MCF 10A (cell line): ENCODE measurements around the gene SLC38A5. TPM values are rescaled to one million over a fixed set of nuclear protein-coding genes. Genes with fewer than 3 reads are reported as not detected.

Experiments used
- BruUV-seq: library from RNA; stranded (reverse); fragments of 400-500 nt; replicated peaks from 2 replicates; lab custom pipeline; 2021; lab: Mats Ljungman, UMichigan
- CTCF ChIA-PET: fragments of 300-600 bp; sonication (Branson Sonifier 250); formaldehyde crosslinking; extraction: SDS; loops from one replicate; lab custom pipeline; 2021; ENCODE audit warnings: antibody characterized with exemption, inconsistent platforms; lab: Yijun Ruan, JAX
- POLR2A ChIA-PET: fragments of 300-600, 350-650 bp; sonication (Branson Sonifier 250); formaldehyde crosslinking; extraction: SDS; loops from one replicate; lab custom pipeline; 2020; ENCODE audit warnings: antibody characterized with exemption, inconsistent platforms; lab: Yijun Ruan, JAX
- DNase-seq: peaks from one replicate; pipeline ENCODE4 v3.0.0-alpha.2; 2018; ENCODE audit not compliant: unreplicated experiment
- H3K27ac Mint-ChIP-seq: one replicate; pipeline ENCODE4 v1.8.0; 2022; ENCODE audit warnings: mild to moderate bottlenecking, low read depth, mixed read lengths; ENCODE audit not compliant: unreplicated experiment
- H3K27me3 Mint-ChIP-seq: one replicate; pipeline ENCODE4 v1.8.0; 2022; ENCODE audit warnings: mixed read lengths; ENCODE audit not compliant: insufficient read depth, unreplicated experiment
- H3K36me3 Mint-ChIP-seq: one replicate; pipeline ENCODE4 v1.8.0; 2022; ENCODE audit warnings: mild to moderate bottlenecking, moderate library complexity, mixed read lengths; ENCODE audit not compliant: insufficient read depth, unreplicated experiment
- H3K4me1 Mint-ChIP-seq: one replicate; pipeline ENCODE4 v1.8.0; 2022; ENCODE audit warnings: mixed read lengths; ENCODE audit not compliant: insufficient read depth, unreplicated experiment
- H3K4me3 Mint-ChIP-seq: one replicate; pipeline ENCODE4 v1.8.0; 2022; ENCODE audit warnings: mild to moderate bottlenecking, moderate library complexity, mixed read lengths; ENCODE audit not compliant: unreplicated experiment
- H3K9me3 Mint-ChIP-seq: one replicate; pipeline ENCODE4 v1.8.0; 2022; ENCODE audit warnings: mixed read lengths; ENCODE audit not compliant: unreplicated experiment
- intact Hi-C: fragments of 100-400 bp; cut with micrococcal nuclease; formaldehyde crosslinking; loops from 2 replicates; pipeline ENCODE4 v1.14.1; 2022
- total RNA-seq: library from RNA; stranded (reverse); gene quantifications from 2 replicates; pipeline ENCODE4 v1.2.3, GENCODE V29; 2022
- TF ChIP-seq, protein P1 (sequence below): fragments of 200-600 bp; IDR thresholded peaks from one replicate; pipeline ENCODE4 v1.8.0; 2022; ENCODE audit warnings: antibody characterized with exemption, mild to moderate bottlenecking; ENCODE audit not compliant: unreplicated experiment

The SLC38A5 gene
- total RNA-seq, 1 experiment from 2014 or later = 1.4 TPM

DNA sequence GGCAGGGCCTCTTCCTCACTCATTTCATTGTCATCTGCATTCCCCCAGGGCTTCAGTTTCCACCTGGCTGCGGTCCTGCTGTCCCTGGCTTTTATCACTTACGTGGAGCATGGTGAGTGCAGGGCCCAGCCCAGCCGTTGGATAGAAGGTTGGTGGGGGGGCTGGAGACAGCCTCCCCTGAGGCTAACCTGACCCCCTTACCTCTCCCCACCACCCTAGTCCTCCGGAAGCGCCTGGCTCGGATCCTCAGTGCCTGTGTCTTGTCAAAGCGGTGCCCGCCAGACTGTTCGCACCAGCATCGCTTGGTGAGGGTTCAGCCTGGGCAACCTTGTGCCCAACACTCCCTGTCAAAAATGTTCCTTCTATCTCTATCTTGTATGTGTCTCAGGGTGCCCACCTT lies 45.8 kb upstream of the SLC38A5 start:
- Mint-ChIP-seq H3K9me3 (peaks cover 5% of the 10 kb centered on the region), H3K27me3 (no peaks in the 10 kb centered on the region), H3K4me1 (peaks cover 5% of the 10 kb centered on the region), H3K27ac (no peak overlapping the region), H3K4me3 (no peak overlapping the region), H3K36me3 (peaks cover 7% of the 10 kb centered on the region)
- DNase-seq = no peak
- intact Hi-C loops = no loop called here
- CTCF ChIA-PET = no interaction called here
- TF ChIP-seq, protein P1, sequence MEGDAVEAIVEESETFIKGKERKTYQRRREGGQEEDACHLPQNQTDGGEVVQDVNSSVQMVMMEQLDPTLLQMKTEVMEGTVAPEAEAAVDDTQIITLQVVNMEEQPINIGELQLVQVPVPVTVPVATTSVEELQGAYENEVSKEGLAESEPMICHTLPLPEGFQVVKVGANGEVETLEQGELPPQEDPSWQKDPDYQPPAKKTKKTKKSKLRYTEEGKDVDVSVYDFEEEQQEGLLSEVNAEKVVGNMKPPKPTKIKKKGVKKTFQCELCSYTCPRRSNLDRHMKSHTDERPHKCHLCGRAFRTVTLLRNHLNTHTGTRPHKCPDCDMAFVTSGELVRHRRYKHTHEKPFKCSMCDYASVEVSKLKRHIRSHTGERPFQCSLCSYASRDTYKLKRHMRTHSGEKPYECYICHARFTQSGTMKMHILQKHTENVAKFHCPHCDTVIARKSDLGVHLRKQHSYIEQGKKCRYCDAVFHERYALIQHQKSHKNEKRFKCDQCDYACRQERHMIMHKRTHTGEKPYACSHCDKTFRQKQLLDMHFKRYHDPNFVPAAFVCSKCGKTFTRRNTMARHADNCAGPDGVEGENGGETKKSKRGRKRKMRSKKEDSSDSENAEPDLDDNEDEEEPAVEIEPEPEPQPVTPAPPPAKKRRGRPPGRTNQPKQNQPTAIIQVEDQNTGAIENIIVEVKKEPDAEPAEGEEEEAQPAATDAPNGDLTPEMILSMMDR = no peak
- POLR2A ChIA-PET = no interaction called here
- BruUV-seq = no TSS peak

DNA sequence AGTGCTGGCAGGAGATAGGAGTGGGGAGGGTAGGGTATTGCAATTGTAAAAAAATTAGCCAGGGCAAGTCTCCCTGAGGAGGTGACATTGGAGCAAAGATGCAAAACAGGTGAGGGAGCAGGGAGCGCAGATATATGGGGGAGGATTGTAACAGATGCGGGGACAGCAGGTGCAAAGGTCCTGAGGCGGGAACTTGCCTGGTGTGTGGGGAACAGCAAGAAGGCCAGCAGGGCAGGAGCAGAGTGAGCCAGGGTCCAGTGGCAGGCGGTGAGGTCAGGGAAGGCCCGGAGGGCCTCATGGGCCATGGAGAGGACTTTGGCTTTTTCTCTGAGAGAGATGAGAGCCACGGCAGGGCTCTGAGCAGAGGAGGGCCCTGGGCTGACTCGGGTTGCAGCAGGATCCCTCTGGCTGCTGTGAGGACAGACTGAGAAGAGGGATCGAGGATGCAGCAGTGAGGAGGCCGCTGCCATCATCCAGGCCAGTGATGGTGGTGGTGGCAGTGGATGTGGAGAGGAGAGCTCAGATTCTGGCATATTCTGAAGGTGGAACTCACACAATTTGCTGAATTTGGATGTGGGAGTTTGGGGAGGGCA lies 44.9 kb upstream of the SLC38A5 start:
- no TSS peak for BruUV-seq
- Mint-ChIP-seq H3K27ac (no peak overlapping the region), H3K4me3 (no peak overlapping the region), H3K4me1 (peaks cover 5% of the 10 kb centered on the region), H3K36me3 (peaks cover 7% of the 10 kb centered on the region), H3K27me3 (no peaks in the 10 kb centered on the region), H3K9me3 (peaks cover 5% of the 10 kb centered on the region)
- CTCF ChIA-PET = interaction anchor here (0.6 to 0.7 kb wide), 3 partner anchors 10 to 24 kb away, joined by 3 to 5 read pairs (median 3); no protein-coding TSS in a partner anchor
- TF ChIP-seq, protein P1 = no peak
- POLR2A ChIA-PET = no interaction called here
- DNase-seq = no peak
- intact Hi-C loops = no loop called here

DNA sequence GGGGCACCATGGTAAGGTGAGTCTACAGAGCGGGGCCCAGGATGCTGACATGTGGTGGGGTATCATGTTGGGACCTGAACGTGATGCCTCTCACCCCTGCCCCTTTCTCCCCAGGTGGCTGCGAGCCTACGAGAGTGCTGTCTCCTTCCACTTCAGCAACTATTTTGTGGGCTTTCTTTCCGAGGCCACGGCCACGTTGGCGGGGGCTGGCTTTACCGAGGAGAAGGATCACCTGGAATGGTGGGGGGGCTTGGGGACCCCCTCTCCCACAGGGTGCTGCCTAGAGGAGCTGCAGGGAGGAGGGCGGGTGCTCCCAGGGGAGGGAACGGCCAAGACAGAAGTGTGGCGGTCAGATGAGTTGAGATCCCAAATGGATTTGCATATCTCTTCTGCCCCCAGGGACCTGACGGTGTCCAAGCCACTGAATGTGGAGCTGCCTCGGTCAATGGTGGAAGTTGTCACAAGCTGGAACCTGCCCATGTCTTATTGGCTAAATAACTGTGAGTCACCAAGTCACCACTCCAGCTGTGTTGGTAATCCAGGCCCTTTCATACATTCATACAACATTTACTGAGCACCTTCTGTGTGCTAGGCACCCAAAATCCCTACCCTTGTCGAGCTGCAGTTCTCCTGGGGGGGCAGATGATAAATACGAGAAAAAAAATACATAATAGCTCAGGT lies 44.2 kb upstream of the SLC38A5 start:
- BruUV-seq = no TSS peak
- Mint-ChIP-seq H3K4me3 (no peak overlapping the region), H3K36me3 (peaks cover 7% of the 10 kb centered on the region), H3K4me1 (peaks cover 5% of the 10 kb centered on the region), H3K27ac (no peak overlapping the region), H3K27me3 (no peaks in the 10 kb centered on the region), H3K9me3 (peaks cover 5% of the 10 kb centered on the region)
- TF ChIP-seq, protein P1 = no peak
- ChIA-PET POLR2A (interaction anchor here (0.6 kb wide), 1 partner anchor 39 kb away, joined by 3 read pairs; no protein-coding TSS in a partner anchor), CTCF (interaction anchor here (0.6 to 1.6 kb wide), 4 partner anchors 9 to 40 kb away, joined by 3 to 5 read pairs (median 4); no protein-coding TSS in a partner anchor)
- DNase-seq = no peak
- intact Hi-C loops = no loop called here

DNA sequence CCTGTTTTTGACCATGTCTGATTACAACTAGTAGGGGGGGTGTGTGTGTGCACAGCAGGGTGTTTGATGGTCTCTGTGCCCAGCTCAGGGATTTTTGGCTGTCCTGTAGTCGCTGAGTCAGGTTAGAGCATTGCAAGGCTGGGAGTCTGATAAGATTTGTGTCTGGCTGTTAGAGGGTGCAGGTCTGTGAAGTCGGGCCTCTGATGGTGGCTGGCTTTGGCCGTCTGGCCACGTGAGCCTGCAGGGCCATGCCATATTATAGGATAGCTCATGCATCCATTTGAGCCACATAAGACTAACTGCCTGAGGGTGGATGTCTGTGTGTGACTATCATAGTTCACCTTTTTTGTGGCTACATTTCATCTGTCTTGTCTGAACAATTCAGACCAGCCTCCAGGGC lies 43.6 kb upstream of the SLC38A5 start:
- POLR2A ChIA-PET = interaction anchor here (0.6 to 0.7 kb wide), 2 partner anchors 26 to 38 kb away, joined by 3 read pairs; partner anchors contain the start of gene TBC1D25
- Mint-ChIP-seq H3K36me3 (peaks cover 7% of the 10 kb centered on the region), H3K27ac (no peak overlapping the region), H3K4me1 (peaks cover 5% of the 10 kb centered on the region), H3K27me3 (no peaks in the 10 kb centered on the region), H3K9me3 (peaks cover 5% of the 10 kb centered on the region), H3K4me3 (no peak overlapping the region)
- no TSS peak for BruUV-seq
- CTCF ChIA-PET = interaction anchor here (1.2 to 1.6 kb wide), 2 partner anchors 40 to 430 kb away, joined by 3 to 5 read pairs; no protein-coding TSS in a partner anchor
- intact Hi-C loops = no loop called here
- DNase-seq = no peak
- TF ChIP-seq, protein P1 = no peak
